Panc1 (cell line): ENCODE data around the gene GJA4.

Experiments used
- POLR2AphosphoS5 ChIP-seq: IDR thresholded peaks from 2 replicates; pipeline ENCODE4 v1.6.1; 2012; ENCODE audit warnings: mild to moderate bottlenecking, low read depth, low read length, moderate library complexity
- SIN3A ChIP-seq: IDR thresholded peaks from 2 replicates; pipeline ENCODE4 v1.6.1; 2012; ENCODE audit warnings: low read depth, mild to moderate bottlenecking, low read length, moderate library complexity, borderline replicate concordance; ENCODE audit not compliant: insufficient read depth
- TF ChIP-seq, protein P1 (sequence below): fragments of 450-650 bp; IDR thresholded peaks from 2 replicates; pipeline ENCODE4 v1.5.1; 2017; ENCODE audit warnings: mild to moderate bottlenecking

DNA sequence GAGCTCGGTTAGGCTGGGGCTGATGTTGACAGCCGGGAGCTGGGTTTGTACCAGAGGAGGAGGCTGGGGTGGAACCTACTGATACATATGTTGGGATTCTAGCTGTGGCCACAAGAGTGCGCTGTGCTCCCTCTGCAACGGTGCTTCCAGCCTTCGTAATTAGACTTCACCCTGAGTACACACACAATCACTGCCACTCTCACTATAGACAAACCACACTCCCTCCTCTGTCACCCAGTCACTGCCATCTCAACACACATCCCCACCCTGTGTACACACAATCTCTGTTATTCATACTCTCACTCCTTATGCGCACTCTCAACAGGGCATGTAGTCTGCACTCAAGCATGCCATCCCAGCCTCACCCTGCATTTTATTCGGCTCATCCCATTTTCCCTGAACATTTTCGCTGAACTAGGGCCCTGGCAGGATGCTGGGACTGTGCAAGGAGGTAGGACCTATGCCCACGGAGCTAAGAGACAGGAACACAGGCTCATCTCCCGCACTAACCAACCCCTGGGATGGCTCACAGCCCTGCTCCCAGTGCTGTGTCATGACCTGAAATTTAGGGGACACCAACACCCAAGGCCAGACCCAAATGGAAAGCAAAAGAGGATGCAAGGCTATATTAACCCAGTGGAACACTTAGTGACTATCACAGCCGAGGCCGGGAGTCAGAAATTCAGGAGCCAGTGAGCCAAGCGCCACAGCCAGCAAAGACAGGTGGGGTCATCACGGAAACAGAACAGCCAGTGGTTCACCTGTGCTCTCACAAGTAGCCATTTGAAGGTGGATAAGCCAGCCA, 6.1 kb upstream of the GJA4 start:
- TF ChIP-seq, protein P1, sequence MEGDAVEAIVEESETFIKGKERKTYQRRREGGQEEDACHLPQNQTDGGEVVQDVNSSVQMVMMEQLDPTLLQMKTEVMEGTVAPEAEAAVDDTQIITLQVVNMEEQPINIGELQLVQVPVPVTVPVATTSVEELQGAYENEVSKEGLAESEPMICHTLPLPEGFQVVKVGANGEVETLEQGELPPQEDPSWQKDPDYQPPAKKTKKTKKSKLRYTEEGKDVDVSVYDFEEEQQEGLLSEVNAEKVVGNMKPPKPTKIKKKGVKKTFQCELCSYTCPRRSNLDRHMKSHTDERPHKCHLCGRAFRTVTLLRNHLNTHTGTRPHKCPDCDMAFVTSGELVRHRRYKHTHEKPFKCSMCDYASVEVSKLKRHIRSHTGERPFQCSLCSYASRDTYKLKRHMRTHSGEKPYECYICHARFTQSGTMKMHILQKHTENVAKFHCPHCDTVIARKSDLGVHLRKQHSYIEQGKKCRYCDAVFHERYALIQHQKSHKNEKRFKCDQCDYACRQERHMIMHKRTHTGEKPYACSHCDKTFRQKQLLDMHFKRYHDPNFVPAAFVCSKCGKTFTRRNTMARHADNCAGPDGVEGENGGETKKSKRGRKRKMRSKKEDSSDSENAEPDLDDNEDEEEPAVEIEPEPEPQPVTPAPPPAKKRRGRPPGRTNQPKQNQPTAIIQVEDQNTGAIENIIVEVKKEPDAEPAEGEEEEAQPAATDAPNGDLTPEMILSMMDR = peak; percentile 95
- TF ChIP-seq POLR2AphosphoS5 (no peak), SIN3A (no peak)
